BE2C (cell line): ENCODE measurements around the gene SYNE1.
A peak's percentile ranks its signal among the peaks of the same experiment; 100 is the strongest.

Experiments used
- DNase-seq: peaks from one replicate; pipeline ENCODE4 v3.0.0-alpha.2; 2020
- H3K27me3 ChIP-seq: fragments of 250-450 bp; sonication (Bioruptor Pico); 2 replicates; pipeline ENCODE4 v1.5.1; 2020; ENCODE audit warnings: mild to moderate bottlenecking
- H3K36me3 ChIP-seq: fragments of 250-450 bp; sonication (Bioruptor Pico); 2 replicates; pipeline ENCODE4 v1.5.1; 2020; ENCODE audit warnings: mild to moderate bottlenecking
- H3K4me1 ChIP-seq: fragments of 250-450 bp; sonication (Bioruptor Pico); 2 replicates; pipeline ENCODE4 v1.5.1; 2020
- H3K4me3 ChIP-seq: 2 replicates; pipeline ENCODE4 v1.5.1; 2011; ENCODE audit warnings: low read depth, low read length
- H3K9me3 ChIP-seq: fragments of 250-450 bp; sonication (Bioruptor Pico); 2 replicates; pipeline ENCODE4 v1.5.1; 2020
- TF ChIP-seq, protein P1 (sequence below): IDR thresholded peaks from 2 replicates; pipeline ENCODE4 v1.5.1; 2012; ENCODE audit warnings: mild to moderate bottlenecking, low read depth, low read length

SYNE1 gene

DNA sequence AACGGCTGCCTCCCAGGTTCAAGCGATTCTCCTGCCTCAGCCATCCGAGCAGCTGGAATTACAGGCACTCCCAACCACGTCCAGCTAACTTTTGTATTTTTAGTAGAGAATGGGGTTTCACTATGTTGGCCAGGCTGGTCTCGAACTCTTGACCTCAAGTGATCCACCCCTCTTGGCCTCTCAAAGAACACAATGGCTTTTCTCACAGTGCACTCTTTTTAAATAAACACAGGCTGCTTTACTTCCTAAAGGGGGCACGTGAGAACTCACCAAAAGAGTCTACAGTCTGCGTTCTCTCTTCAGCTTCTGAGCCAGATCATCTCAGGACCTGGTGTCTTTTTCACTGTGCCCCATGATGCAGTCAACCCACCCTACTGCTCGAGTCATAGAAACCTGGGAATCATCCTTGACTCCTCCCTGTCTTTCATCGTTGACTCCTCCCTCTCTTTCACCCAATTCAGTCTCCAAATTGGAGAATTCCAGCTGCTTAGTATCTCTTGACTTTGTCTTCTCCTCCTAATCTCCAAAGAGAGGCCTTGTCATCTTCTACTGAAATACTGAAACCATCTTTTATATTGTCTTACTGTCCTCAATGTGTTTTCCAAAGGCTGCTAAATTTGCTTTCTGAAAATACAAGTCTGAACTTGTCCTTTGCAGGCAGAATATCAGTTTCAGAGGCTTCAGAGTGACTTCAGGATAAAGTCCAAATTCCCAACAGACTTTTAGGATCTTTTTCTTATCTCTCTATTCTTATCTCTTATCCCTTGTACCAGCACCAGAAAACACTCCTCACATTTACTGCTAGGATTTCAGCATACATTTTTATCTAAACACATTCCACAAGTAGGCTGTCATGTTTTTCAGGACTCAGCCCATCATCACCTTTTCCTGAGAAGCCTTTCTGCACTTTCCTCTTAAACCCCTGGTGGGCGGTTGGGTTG, 323.4 kb downstream of the SYNE1 start:
- H3K4me3 ChIP-seq = no peak overlapping the region
- TF ChIP-seq, protein P1, sequence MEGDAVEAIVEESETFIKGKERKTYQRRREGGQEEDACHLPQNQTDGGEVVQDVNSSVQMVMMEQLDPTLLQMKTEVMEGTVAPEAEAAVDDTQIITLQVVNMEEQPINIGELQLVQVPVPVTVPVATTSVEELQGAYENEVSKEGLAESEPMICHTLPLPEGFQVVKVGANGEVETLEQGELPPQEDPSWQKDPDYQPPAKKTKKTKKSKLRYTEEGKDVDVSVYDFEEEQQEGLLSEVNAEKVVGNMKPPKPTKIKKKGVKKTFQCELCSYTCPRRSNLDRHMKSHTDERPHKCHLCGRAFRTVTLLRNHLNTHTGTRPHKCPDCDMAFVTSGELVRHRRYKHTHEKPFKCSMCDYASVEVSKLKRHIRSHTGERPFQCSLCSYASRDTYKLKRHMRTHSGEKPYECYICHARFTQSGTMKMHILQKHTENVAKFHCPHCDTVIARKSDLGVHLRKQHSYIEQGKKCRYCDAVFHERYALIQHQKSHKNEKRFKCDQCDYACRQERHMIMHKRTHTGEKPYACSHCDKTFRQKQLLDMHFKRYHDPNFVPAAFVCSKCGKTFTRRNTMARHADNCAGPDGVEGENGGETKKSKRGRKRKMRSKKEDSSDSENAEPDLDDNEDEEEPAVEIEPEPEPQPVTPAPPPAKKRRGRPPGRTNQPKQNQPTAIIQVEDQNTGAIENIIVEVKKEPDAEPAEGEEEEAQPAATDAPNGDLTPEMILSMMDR = no peak
- H3K9me3 ChIP-seq = no peaks in the 10 kb centered on the region
- no peaks in the 10 kb centered on the region for H3K4me1 ChIP-seq
- peaks cover under 1% of the 10 kb centered on the region; the same call in 1 of the 2 replicates for H3K27me3 ChIP-seq
- no peak for DNase-seq
- H3K36me3 ChIP-seq = no peaks in the 10 kb centered on the region

DNA sequence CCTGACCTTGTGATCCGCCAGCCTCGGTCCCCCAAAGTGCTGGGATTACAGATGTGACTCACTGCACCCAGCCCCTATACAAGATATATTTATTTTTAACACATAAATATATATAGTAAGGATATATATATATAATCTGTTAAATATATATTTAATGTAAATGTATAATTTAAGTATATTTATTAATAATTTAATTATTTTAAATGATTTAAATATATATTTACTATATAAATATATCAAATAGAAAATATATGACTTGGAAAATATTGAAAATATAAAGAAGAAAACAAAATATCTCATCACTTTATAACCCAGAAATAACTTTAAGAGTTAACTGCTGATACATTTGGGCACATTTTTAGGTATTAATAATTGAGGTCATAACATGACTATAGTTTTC, 324.7 kb downstream of the SYNE1 start:
- Histone ChIP-seq H3K36me3 (no peaks in the 10 kb centered on the region), H3K4me3 (no peak overlapping the region), H3K27me3 (no peaks in the 10 kb centered on the region), H3K4me1 (no peaks in the 10 kb centered on the region), H3K9me3 (no peaks in the 10 kb centered on the region)
- TF ChIP-seq, protein P1 = no peak
- DNase-seq = no peak

DNA sequence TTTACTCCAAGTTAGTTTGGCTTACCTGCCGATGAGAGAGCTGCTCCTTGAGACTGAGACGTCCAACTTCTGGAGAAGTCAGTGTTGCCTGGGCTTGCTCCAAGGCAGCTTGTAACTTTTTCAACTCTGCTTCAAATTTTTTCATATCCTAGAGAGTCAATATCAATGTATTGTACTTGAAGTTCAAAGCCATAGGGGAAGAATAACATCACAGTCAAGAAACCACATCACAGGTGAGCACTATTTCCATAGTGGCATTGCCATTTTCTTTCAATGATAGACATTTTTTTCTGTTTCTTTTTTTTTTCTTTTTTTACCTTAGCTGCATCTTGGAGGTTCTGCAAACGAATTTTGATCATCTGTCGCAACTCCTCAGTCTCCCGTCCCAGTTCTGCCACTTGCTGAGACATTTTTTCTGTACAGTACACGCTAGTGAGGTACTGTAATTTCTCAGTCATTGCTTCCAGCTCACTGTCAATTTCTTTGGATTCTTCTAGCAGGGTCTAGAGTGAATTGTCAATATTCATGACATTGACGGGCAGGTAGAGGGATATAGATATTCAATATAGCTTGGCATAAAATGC, 326.7 kb downstream of the SYNE1 start:
- no peak for DNase-seq

DNA sequence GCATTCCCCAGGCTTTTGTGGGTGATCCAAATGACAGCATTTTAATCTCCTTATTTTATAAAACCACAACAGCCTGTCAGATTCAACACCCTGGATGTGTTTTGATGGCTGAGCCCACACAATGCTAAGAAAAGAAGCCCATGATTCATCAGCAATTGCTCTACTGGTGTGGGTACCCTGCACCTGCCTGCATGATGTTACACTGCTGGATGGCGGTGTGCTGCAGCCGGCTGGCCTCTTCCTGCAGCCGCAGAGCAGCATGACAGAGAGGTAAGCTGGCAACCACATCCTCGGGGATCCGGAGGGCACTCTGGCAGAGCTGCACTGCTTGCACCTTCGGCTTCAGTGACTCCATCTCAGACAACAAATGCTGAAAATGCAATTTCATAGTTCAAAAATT, 327.5 kb downstream of the SYNE1 start:
- Histone ChIP-seq H3K4me3 (no peak overlapping the region), H3K27me3 (no peaks in the 10 kb centered on the region), H3K9me3 (no peaks in the 10 kb centered on the region), H3K36me3 (no peaks in the 10 kb centered on the region), H3K4me1 (no peaks in the 10 kb centered on the region)
- DNase-seq = peak; percentile 8
- TF ChIP-seq, protein P1 = no peak

More for the DNA sequence above, 326.7 kb downstream of the SYNE1 start:
- Histone ChIP-seq H3K27me3 (no peaks in the 10 kb centered on the region), H3K4me3 (no peak overlapping the region), H3K9me3 (no peaks in the 10 kb centered on the region), H3K4me1 (no peaks in the 10 kb centered on the region), H3K36me3 (no peaks in the 10 kb centered on the region)
- TF ChIP-seq, protein P1 = no peak

DNA sequence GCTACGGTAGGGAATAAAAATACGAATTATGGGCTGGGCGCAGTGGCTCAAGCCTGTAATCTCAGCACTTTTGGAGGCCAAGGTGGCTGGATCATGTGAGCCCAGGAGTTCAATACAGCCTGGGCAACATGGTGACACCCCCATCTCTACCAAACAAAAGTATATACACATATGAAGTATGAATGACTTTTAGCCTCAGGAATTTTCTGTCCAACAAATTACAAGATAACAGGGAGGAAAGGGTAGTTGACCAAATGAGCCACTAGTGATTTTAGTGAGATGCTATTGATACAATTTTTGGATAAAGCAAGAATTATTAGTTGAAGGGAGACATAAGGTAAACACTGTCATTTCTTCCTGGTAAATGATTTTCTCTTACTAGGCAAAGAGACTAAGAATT, 328.2 kb downstream of the SYNE1 start:
- no peaks in the 10 kb centered on the region for H3K27me3 ChIP-seq
- no peaks in the 10 kb centered on the region for H3K36me3 ChIP-seq
- no peak overlapping the region for H3K4me3 ChIP-seq
- TF ChIP-seq, protein P1 = no peak
- H3K9me3 ChIP-seq = no peaks in the 10 kb centered on the region
- DNase-seq = no peak
- H3K4me1 ChIP-seq = no peaks in the 10 kb centered on the region

DNA sequence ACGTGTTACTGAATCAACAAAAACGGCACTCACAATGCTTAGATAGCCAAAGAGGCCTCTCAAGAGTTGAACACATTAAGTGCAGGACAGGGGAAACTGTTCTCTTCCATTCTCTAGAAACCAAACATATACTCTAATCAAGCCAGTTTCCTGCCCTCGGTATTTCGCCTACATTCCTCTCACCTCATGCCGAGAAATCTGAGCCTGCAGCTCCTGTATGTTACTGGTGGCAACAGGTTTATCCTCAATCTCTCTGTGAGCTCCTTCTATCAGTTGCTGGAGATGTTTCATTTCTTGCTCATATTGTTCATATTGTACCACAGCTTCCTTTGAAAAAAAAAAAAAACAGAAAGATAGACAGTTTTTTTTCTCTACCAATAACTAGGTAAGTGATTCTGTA, 328.9 kb downstream of the SYNE1 start:
- TF ChIP-seq, protein P1 = no peak
- Histone ChIP-seq H3K4me1 (no peaks in the 10 kb centered on the region), H3K4me3 (no peak overlapping the region), H3K9me3 (no peaks in the 10 kb centered on the region), H3K27me3 (no peaks in the 10 kb centered on the region), H3K36me3 (no peaks in the 10 kb centered on the region)
- no peak for DNase-seq
